HG02938 (cell line): ENCODE results near the gene CA5A.
"Not testable (repeated sequence)": the region's sequence is repeated elsewhere in the genome, so short reads cannot be mapped to it uniquely, and the experiment has no call there.

Source experiments
- ATAC-seq: cut with Tn5 transposase; IDR thresholded peaks from one replicate; pipeline ENCODE4 v1.9.1; 2021; ENCODE audit warnings: mild to moderate bottlenecking, moderate library complexity; ENCODE audit not compliant: unreplicated experiment

CA5A gene

GRCh38 chr16:87936375-87937230 lies at the start of gene CA5A:
Gene CA5A, minus strand, starts transcription at chr16:87936529. Its CDS starts 79 bp downstream, at chr16:87936450.
- no peak for ATAC-seq

DNA sequence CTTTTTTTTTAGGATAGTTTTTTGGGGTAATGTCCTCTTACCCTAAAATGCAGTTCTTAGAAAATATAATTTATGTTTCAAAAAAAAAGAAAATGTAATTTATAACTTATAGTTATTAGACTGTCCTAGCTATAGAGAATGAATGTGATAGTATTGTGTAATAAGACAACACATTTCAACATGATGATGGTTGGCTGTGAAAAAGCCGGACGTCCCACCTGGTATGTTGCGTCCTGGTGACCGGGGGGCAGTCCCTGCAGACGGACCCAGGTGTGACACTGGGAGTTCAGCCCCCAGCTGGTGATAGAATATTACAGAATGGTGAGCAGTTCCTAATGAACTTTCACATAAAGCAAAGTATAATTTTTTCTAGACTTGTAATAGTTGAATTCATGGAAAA lies 49.2 kb upstream of the CA5A start:
- not testable (repeated sequence) for ATAC-seq

DNA sequence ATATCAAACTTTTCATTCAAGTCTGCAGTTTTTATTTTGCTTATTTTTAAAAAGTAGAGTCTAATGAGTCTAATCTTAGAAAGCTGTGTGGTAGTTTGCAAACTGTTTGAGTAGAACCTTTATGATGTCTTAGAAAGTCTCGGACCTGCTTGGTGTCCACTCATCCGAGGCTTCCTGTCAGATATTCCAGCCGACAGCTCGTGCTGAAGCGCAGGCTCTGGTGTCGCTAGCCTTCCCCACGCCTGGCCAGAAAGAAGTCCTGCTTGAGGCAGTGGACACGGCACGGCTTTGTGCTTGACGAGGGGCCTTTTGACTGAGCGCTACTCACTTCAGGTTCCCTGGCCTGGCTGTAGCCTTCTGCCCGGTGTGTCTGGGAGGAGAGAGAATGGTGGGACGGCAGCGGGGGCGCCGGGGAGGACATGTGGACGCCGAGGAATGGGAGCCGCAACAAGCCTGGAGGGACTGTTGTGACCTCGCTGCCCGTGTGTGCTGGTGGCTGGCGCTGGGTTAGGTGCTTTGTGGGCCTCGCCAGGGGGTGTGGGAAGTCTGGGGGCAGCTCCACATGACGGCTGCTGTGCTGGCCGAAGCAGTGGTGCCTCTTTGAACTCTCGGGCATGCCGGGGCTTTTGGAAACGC lies 48.4 kb upstream of the CA5A start:
- no peak for ATAC-seq

GRCh38 chr16:87984180-87984579 lies 47.9 kb upstream of the CA5A start:
- not testable (repeated sequence) for ATAC-seq

GRCh38 chr16:87983737-87984097 lies 47.4 kb upstream of the CA5A start:
- not testable (repeated sequence) for ATAC-seq

GRCh38 chr16:87983072-87983736 lies 46.9 kb upstream of the CA5A start:
- ATAC-seq = not testable (repeated sequence)

DNA sequence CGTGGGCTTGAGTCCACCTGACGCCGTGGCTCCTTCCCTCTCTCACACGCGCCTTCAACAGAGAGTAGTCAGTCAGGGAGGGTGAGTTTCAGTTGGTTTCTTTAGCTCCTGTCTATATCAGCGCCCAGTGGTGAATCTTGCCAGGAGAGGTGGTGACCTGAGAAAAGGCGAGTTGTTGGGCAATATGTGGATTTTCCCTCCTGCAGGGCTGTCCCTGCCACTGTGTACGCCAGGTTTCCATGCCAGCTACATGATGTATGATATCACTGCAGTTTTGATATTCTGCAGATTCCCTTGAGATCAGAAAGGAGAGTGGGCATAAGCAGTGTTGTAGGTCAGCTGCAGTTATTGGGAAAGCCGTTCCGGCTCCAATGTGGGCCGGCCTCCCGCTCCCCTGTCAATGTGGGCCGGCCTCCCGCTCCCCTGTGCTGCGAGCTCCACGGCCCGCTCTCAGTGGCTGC lies 46.3 kb upstream of the CA5A start:
- no peak for ATAC-seq

GRCh38 chr16:87981376-87981775 lies 45.0 kb upstream of the CA5A start:
- not testable (repeated sequence) for ATAC-seq

DNA sequence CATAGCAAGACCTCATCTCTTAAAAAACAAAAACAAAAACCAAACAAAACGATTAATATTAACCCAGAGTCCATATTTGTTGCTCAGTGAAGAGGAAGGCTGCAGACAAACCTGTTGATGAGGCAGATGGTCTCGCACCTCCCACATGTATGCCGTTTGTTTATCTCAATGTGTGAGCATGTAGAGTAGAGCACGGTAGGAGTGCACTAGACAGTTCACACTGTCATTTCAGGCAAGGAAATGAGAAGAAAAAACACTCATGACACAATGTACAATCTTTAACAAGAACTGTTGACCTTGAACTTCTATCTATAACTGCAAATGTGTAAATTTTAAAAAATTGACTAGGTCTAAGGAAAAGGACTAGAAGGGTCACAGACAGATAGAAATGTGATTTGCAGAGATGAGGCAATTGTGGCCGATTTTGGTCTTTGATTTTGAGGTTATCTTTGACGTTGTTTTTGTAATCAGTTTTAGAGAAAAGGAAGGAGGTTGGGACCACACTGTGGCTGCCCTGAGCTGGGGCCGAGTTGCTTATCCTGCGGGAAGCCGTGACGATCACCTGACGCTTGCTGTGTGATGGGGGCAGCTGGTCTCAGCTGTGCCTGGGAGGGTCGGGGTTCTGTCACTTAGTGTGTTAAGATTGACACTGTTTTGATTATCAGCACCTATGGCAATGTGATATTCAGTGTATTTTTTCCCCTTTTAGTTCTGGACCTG lies 43.7 kb upstream of the CA5A start:
- ATAC-seq = not testable (repeated sequence)

GRCh38 chr16:87979352-87979751 lies 43.0 kb upstream of the CA5A start:
- no peak for ATAC-seq

DNA sequence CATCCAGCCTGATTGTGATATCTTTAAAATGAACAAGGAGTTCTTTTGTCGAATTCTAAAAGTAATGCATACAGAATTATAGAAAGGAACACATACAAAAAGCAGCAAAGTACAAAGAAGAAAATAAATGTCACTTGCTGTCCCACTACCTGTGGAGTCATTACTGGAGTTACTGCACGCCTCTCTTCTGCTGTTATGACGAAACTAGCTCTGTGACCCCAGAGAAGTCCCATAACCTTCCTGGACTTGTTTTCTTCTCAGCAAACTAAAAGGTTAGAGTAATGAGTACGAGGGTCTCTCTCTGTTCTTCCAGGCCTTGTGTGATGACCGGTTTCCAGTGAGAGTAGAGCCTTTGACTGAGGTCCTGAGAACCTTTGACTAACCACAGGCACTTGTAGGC lies 41.8 kb upstream of the CA5A start:
- no peak for ATAC-seq

DNA sequence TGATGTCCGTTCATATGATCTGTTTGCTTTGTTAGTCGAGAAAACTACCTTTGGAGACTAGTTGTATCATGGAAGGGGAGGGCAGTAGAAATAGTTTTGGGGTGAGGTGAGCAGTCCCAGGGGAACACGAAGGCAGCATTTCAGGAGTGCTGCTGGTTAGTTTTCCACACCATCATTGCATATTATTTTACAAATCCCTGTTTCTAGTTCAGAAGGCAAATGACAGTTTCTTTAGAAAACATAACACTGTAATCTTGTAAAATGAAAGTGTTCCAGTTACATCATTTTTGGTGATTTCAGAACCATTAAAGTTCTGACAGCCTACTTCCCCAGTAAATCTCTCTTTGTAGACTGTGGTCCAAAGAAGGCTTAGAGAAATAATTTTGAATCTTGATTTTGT lies 40.3 kb upstream of the CA5A start:
- ATAC-seq = no peak

GRCh38 chr16:87974178-87974577 lies 37.8 kb upstream of the CA5A start:
- ATAC-seq = no peak

GRCh38 chr16:87973717-87974116 lies 37.4 kb upstream of the CA5A start:
- no peak for ATAC-seq

- ATAC-seq = no peak
Observed at GRCh38 chr16:87971933-87972332, 35.6 kb upstream of the CA5A start.

GRCh38 chr16:87970186-87970585 lies 33.9 kb upstream of the CA5A start:
- ATAC-seq = no peak

DNA sequence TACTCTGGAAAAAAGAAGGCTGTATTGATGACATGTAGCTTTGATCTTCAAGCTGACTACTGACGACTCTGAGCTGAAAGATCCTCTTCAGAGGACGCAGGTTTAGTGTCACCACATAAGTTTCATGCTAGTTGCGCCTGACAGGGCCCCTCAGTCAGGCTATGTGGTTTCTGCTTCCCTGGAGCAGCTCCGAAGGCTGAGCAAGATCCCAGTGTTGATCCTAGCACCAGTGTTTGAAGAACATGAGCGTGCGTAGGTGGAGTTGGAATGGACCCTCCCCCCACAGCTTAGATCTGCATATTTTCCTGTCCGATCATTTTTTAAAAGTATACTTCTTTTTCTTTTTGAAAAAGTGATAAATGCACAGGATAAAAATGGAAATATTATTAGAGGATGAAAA lies 32.2 kb upstream of the CA5A start:
- no peak for ATAC-seq

- no peak for ATAC-seq
Observed at GRCh38 chr16:87966685-87967185, 30.4 kb upstream of the CA5A start.

DNA sequence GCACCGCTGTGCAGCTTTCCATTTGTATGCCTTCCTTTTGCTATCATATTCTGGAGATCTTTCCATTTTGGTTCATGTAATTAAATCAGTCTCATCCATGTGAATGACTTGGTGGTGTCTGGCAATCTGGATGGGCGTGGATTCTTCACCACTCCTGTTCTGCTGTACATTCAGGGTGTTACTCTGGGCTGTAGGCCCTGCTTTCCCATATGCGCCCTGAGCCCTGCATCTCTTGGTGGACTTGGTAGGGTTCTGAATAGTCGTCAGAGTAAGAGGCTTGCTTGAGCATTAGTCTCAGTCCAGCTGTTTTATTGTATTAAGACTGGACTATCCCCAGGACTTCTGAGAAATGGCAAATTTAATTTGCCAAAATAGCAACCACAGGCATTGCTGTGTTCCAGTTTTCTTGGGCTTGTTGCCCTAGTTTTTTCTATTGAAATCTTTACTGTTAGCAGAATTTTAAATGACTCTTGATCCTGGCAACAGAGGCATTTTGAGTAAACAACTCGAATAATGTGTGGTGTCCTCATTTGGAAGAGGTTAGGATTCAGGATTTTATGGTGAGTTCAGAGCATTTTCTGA lies 29.8 kb upstream of the CA5A start:
- no peak for ATAC-seq

- ATAC-seq = no peak
Observed at GRCh38 chr16:87965417-87965816, 29.1 kb upstream of the CA5A start.
